EH (cell line): Measurements from ENCODE around the gene TACC3.
A peak's percentile ranks its signal among the peaks of the same experiment; 100 is the strongest.
"Not testable (repeated sequence)": the region's sequence is repeated elsewhere in the genome, so short reads cannot be mapped to it uniquely, and the experiment has no call there.

Source experiments
- DNase-seq: peaks from one replicate; pipeline ENCODE4 v3.0.0-alpha.2; 2015; ENCODE audit warnings: low read depth

Gene TACC3

GRCh38 chr4:1721003-1721665 is at the start of gene TACC3, which contains the start of gene TMEM129:
Gene TACC3 (plus strand): TSS chr4:1721521. CDS start chr4:1723422, 1,901 bp downstream.
Gene TMEM129 (minus strand): TSS chr4:1721323. CDS start chr4:1720837, 486 bp downstream.
- peak; percentile 92 for DNase-seq

DNA sequence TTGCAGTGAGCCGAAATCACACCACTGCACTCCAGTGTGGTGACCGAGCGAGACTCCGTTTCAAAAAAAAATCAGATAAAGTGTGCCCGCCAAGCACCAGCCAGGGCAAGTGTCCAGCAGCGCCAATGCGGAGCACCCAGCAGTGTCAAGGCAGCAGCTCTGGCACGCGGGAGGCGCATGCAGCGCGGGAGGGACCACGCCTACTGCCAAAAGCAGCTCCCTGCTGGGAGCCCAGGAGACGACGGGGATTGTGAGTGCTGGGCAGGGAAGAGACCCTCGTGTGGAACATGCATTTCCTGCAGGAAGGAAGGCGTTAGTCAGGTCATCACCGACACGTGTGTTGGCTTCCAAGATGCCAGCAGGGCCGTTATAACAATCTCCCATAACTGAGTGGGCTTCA is 47.6 kb upstream of the TACC3 start:
- no peak for DNase-seq

GRCh38 chr4:1674682-1675081 is 46.6 kb upstream of the TACC3 start:
- DNase-seq = no peak

DNA sequence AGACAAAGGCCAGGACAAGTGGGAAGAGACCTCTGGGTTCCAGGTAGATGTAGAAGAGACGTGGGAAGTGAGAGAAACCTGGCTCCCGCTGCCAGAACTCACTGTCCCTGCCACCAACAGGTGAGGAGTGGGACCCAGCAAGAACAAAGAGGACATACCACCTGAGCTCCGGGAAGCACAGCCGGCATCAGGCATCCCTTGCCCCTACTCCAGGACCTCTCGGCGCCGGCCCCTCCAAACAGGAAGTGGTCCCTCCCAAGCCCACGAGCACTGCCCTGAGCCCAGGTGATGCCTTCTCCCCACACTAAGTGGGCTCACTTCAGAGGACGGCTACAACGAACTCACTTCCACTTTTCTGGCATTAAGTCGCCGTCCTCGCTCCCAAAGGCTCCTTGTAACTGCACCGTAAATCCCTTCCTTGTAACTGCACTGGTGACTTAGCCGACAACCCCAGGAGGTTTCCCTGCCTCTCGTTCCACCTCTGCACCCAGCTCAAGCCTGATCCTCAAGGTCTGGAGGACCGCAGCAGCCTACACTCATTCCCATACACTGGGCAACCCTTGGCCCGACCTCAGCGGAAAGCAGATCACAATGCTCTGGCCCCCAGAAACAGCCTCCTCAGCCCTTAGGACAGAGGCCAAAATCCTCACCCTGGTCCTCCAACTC is 46.1 kb upstream of the TACC3 start:
- no peak for DNase-seq

DNA sequence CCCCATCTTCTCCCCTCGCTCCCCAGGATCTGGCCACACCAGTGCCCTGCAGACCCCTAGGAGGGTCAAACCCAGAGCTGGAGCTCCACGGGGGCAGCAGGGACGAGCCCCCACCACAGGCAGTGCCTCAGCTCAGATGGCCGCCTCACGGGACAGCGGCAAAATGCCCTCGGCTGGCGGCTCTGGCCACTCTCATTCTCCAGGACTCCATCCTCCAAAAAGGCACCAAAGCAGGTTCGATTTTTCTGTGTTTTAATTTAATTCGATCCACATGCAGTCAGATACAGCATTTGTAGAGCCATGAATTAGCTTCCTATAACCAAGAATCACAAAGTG is 45.6 kb upstream of the TACC3 start:
- DNase-seq = no peak

DNA sequence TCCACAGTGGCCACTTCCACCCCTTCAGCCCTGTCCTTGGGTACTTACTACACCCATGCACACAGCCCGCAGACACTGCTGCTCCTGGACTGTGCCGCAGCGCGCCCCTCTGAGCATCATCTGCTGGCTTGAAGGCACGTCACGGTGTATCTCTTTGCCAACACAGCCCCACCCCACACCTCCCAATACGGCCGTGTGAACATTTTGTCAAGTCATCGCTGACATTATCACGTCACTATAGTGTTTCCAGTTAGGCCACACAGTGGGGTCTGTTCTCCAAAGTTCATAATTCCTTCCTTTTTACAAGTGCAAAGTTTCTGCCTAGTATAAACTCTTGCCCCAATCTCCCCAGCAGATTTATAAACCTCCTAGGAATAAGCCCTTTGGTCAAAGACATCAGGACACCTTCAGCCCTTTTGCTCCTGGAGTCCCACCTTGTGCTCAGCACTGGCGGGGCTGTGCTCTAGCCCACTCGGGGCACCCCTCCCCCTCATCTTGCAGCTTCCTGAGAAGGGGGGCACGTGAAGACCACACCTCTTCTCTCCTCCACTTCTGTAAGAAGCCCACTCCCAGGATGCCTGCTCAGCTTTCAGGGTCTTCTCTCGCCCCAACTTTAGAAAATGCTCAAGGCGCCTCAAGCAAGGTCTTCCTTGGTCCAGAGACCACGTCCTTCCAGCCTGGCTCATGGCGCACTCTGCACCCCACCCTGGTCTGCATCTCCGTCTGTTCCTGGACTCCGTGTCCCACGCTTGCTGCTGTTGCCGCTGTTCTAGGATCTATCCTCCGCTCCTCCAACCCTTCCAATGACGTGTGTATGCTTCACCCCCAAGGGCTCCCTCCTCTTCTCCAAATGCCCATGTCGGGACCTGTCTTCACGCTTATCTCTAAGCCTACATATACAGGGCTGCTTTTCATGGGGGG is 44.5 kb upstream of the TACC3 start:
- no peak for DNase-seq

DNA sequence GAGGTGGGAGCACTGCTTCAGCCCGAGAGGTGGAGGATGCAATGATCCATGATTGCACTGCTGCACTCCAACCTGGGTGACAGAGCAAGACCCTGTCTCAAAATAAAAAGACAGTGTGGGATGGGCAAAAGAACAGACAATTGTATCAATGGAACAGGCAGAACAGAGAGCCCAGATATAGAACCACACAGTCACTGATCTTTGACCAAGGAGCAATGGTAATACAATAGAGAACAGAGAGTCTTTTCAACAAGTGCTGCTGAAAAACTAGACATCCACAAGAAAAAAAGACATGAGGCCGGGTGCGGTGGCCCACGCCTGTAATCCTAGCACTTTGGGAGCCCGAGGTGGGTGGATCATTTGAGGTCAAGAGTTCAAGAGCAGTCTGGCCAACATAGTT is 43.1 kb upstream of the TACC3 start:
- DNase-seq = no peak

GRCh38 chr4:1682860-1683259 is 38.5 kb upstream of the TACC3 start:
- no peak for DNase-seq

DNA sequence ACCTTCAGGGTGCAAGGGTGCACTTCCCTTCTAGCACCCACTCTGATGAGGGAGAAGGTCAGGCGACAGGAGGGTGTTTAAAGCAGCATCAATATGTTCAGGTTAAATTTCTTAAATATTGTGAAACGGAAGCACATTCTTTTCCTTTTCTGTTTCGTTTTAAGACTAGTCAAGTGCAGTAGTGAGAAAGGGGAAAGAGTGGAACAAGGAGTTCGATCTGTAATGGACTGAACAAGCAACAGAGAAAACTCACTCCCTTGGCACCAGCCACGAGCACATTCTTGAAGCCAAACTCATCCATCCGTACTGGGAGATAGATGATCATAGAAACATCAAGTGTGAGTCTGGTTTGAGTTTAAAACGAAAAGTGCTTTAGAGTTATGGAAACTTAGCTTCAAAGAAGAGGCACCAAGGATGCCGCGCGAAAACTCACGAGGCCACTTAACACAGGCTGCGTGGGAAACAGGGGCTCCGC is 38.0 kb upstream of the TACC3 start:
- peak; percentile 89 for DNase-seq

GRCh38 chr4:1683736-1684505 is 37.4 kb upstream of the TACC3 start, which contains the start of gene FAM53A:
Gene FAM53A (minus strand): TSS chr4:1684313. CDS start chr4:1668741, 15,572 bp downstream.
- peak; percentile 89 for DNase-seq

GRCh38 chr4:1684506-1685234 is 36.7 kb upstream of the TACC3 start:
- no peak for DNase-seq

DNA sequence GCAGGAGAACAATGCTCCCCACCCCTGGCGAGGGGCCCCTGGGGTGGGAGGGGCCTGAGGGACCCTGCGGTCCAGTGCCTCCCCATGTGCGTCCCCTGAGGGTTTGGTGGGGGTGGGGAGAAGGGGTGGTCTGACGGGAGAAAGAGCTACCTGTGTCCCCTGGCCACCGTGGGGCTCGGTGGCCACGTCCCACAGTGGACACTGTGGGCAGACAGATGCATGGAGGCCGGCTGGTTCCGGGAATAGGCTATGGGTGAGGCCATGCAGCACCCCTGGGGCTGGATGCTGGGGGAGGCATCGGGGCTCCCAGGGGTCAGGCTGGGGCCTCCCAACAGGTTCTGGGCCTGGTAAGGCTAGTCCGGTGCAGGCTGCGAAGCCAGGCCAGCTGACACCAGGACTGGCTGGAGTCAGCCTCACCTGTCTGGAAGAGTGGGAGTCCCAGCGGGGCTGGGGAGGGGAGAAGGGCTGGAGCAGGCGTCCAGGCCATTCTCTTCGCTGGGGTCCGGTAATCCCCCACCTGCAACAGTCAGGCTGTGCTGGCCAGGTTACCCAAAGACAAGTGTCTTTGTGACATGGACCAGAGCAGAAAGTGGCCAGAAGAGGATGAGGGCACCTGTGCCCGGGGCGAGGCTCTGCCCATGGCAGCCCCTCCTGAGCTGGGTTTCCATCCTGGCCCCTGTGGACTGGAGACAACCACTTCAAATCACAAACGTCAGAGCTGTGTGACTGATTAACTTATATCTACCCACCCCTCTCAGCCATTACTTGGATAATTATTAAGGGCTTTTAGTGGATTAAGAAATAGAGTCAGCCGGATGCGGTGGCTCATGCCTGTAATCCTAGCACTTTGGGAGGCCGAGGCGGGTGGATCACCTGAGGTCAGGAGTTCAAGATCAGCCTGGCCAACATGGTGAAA is 35.8 kb upstream of the TACC3 start:
- DNase-seq = no peak

GRCh38 chr4:1686440-1687036 is 34.8 kb upstream of the TACC3 start:
- DNase-seq = no peak

- no peak for DNase-seq
These were observed 30.6 kb upstream of the TACC3 start for GRCh38 chr4:1690698-1691097.

DNA sequence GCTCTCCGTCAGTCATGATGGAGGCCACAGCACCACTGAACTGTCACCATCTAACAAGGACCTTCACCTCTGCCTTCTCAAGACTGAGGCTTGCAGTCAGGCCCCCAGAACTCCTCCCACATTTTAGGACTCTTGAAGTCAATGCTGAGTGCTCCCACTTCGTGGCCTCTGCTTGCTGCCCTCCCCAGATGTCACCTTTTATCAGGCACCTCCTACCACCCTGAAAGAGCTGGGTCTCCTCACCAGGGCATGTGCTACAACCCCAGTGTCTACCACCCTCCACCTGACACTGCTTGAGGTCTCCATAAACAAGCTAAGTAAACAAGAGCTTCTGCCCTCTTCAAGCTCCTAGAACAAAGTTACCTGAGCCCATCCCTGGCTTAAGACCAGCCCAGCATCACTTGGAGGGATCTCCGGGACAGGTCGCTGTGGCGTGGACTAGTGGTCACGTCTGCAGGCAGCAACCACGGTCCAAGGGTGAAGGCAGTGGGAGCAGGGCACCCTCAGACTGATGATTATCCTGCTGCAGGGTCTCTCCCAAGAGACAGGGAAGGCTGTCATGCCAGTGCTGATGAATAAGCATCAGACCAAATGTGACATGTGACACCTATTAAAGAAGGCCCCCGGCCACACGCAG is 29.5 kb upstream of the TACC3 start:
- no peak for DNase-seq

DNA sequence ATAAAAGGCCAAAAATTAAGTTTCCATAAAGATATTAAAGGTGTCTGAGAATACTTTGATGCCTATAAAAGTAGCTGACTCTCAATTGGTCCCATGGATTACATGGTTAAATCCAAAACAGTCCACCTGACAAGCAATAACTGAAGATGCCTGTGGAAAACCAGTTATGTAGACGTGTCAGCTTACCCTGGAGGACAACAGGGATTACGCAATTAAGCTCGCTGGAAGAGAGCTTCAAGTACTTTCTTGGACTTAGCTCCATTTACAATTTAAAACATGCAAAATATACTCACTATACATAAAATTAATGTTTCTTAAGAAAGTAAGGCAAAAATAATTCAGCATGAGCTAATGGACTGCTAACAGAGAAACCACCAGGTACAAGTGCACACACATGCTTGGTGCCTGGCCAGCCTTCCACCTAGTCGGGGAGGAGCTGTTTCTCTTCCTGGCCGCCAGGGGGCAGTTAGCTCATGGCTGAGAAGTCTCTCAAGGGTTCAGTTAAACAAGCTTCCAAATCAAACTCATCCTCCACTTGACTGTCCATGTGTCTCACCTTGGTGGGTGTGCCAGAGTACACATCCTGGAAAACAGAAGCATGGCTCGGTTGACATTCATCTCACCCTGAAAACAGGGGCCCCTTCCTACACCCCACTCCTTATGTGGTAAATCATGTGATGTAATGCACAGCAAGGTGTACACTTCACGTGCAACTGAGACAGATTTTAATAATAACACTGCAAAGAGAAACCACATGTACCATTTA is 28.0 kb upstream of the TACC3 start:
- DNase-seq = peak; percentile 77

GRCh38 chr4:1695913-1696312 is 25.4 kb upstream of the TACC3 start:
- no peak for DNase-seq

- DNase-seq = not testable (repeated sequence)
These were observed 19.6 kb upstream of the TACC3 start for GRCh38 chr4:1701671-1702070.
